ENCODE results near the gene KCNK5. TPM values are rescaled to one million over a fixed set of nuclear protein-coding genes. Genes with fewer than 3 reads are reported as not detected.

KCNK5 gene
- total and polyA plus RNA-seq, 9 of the 15 experiments (the other 6 are each of a cell fraction or from before 2014, with no cell fraction given): 1.5 to 45.8 (median 25.8) TPM

DNA sequence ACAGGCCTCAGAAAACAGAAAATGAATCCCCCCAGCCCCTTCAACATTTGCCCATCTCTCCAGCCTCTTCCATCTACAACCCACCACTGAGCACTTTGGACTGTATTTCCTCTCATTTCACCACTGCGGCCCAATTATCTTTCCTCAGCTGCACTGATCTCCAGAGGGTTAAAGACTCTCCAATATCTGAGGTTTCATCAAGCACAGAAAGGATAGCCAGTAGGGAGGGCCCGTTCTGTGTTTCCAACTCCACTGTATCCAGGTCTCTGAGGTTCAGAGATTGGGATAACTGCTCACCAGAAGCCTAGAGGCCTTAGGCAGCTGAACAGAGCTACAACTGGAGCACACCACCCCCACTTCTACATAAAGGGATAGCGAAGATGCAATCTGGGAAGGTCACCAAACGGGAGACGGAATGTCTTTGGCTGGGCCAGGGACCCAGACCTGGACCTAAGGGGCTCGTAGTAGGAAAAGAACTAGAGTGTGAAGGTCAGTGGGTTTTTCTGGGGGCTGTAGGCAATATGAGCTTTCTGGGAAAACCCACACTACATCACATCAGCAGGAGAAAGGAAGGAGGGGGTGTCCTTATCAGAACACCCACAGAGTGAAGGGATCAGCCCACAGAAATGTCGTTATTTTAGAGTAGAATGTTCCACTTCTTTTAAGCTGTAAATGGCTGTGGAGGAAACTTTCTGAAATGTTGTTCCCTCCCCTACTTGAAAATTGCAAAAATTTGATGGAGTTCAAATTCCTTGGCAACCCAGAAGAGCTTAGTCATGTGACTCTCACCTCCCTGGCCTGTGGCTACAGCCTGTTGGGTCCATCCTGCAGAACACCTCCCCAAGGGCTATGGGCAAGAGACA lies 7.3 kb downstream of the KCNK5 start (continued):
- TF ChIP-seq, protein P1, sequence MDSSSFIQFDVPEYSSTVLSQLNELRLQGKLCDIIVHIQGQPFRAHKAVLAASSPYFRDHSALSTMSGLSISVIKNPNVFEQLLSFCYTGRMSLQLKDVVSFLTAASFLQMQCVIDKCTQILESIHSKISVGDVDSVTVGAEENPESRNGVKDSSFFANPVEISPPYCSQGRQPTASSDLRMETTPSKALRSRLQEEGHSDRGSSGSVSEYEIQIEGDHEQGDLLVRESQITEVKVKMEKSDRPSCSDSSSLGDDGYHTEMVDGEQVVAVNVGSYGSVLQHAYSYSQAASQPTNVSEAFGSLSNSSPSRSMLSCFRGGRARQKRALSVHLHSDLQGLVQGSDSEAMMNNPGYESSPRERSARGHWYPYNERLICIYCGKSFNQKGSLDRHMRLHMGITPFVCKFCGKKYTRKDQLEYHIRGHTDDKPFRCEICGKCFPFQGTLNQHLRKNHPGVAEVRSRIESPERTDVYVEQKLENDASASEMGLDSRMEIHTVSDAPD (CRISPR knock-in tag; IDR thresholded peaks at IDR 0.05): no peak
- TF ChIP-seq, protein P2, sequence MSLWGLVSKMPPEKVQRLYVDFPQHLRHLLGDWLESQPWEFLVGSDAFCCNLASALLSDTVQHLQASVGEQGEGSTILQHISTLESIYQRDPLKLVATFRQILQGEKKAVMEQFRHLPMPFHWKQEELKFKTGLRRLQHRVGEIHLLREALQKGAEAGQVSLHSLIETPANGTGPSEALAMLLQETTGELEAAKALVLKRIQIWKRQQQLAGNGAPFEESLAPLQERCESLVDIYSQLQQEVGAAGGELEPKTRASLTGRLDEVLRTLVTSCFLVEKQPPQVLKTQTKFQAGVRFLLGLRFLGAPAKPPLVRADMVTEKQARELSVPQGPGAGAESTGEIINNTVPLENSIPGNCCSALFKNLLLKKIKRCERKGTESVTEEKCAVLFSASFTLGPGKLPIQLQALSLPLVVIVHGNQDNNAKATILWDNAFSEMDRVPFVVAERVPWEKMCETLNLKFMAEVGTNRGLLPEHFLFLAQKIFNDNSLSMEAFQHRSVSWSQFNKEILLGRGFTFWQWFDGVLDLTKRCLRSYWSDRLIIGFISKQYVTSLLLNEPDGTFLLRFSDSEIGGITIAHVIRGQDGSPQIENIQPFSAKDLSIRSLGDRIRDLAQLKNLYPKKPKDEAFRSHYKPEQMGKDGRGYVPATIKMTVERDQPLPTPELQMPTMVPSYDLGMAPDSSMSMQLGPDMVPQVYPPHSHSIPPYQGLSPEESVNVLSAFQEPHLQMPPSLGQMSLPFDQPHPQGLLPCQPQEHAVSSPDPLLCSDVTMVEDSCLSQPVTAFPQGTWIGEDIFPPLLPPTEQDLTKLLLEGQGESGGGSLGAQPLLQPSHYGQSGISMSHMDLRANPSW (CRISPR knock-in tag; IDR thresholded peaks at IDR 0.05): no peak
- TF ChIP-seq NFE2 (IDR thresholded peaks at IDR 0.05; ENCODE audit: low read depth) (peak; percentile 3; the same call in 1 of the 2 replicates), RAD21 (CRISPR knock-in tag; conservative IDR thresholded peaks at IDR 0.05 in 1 of 2, IDR thresholded peaks at IDR 0.05 in 1 of 2) (no peak), KDM2B (CRISPR knock-in tag; IDR thresholded peaks at IDR 0.05) (no peak), POLR2G (IDR thresholded peaks at IDR 0.05; ENCODE audit: low read depth, low read length) (no peak), MAFF (IDR thresholded peaks at IDR 0.05; ENCODE audit: low read length) (no peak; the same call in 1 of the 2 replicates), ILK (tag; IDR thresholded peaks at IDR 0.05; ENCODE audit: borderline replicate concordance, low read depth) (no peak), ZNF586 (CRISPR knock-in tag; conservative IDR thresholded peaks at IDR 0.05) (no peak), TEAD2 (tag; IDR thresholded peaks at IDR 0.05) (no peak), LARP7 (IDR thresholded peaks at IDR 0.05) (no peak), PHF21A (IDR thresholded peaks at IDR 0.05; ENCODE audit: borderline replicate concordance, low read depth) (no peak), FOXP1 (CRISPR knock-in tag; IDR thresholded peaks at IDR 0.05) (no peak)
- TF ChIP-seq, protein P3, sequence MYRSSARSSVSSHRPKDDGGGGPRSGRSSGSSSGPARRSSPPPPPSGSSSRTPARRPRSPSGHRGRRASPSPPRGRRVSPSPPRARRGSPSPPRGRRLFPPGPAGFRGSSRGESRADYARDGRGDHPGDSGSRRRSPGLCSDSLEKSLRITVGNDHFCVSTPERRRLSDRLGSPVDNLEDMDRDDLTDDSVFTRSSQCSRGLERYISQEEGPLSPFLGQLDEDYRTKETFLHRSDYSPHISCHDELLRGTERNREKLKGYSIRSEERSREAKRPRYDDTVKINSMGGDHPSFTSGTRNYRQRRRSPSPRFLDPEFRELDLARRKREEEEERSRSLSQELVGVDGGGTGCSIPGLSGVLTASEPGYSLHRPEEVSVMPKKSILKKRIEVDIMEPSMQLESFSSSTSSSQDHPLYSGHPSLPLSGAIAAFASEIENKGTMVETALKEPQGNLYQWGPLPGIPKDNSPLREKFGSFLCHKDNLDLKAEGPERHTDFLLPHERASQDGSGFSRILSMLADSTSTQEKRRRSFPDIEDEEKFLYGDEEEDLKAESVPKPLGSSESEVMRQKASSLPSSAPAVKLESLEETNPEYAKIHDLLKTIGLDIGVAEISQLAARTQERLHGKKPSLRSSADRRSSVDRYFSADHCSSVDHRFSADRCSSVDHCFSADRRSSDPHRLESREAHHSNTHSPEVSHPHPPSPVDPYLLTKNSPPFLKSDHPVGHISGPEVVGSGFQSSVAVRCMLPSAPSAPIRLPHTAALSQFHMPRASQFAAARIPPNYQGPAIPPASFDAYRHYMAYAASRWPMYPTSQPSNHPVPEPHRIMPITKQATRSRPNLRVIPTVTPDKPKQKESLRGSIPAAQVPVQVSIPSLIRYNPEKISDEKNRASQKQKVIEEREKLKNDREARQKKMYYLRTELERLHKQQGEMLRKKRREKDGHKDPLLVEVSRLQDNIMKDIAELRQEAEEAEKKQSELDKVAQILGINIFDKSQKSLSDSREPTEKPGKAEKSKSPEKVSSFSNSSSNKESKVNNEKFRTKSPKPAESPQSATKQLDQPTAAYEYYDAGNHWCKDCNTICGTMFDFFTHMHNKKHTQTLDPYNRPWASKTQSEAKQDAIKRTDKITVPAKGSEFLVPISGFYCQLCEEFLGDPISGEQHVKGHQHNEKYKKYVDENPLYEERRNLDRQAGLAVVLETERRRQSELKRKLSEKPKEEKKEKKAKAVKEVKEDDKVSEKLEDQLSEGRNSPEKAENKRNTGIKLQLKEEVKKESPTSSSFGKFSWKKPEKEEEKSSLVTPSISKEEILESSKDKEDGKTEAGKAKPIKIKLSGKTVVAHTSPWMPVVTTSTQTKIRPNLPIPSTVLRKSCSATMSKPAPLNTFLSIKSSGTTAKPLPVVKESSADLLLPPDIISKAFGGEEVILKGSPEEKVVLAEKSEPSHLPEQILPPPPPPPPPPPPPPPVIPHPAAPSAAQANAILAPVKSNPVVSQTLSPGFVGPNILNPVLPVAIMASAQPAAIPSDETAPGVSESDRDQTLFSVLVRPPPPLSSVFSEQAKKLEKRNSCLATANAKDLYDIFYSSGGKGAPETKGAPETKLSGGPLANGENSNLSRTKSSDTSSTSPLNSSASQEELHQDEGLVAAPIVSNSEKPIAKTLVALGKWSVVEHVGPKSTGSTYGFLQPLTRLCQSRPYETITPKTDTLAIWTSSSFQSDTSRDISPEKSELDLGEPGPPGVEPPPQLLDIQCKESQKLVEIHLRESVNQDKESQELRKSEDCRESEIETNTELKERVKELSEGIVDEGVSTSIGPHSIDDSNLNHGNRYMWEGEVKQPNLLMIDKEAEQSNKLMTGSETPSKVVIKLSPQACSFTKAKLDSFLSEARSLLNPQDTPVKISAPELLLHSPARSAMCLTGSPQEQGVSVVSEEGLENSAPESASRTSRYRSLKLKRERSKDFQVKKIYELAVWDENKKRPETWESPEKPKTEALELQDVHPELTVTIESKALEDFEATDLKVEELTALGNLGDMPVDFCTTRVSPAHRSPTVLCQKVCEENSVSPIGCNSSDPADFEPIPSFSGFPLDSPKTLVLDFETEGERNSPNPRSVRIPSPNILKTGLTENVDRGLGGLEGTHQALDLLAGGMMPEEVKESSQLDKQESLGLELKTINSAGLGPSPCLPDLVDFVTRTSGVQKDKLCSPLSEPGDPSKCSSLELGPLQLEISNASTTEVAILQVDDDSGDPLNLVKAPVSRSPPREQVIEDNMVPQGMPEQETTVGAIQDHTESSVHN (IDR thresholded peaks at IDR 0.05; ENCODE audit: borderline replicate concordance in 1 of 2, low read depth in 1 of 2): no peak
